Prostate gland (tissue), 2 donors: ENCODE results near the gene SHISAL1. TPM values are rescaled to one million over a fixed set of nuclear protein-coding genes. Genes with fewer than 3 reads are reported as not detected.

Source experiments
- DNase-seq: peaks from one replicate; pipeline ENCODE4 v3.0.0-alpha.2; 2019; ENCODE audit warnings: low spot score
- H3K27ac ChIP-seq, 2 donors: fragments of 200-600 bp; sonication (generic); 2 replicates each; pipeline ENCODE4 v1.5.1; 2017 to 2019
- H3K27me3 ChIP-seq: fragments of 200-600 bp; sonication (generic); replicated peaks from 2 replicates; pipeline ENCODE4 v1.5.1; 2019; ENCODE audit not compliant: insufficient read depth
- H3K36me3 ChIP-seq, 2 donors: fragments of 200-600 bp; sonication (generic); 1 replicate in 1 of 2; 2 replicates in 1 of 2; pipeline versions ENCODE4 v1.5.1 to v1.8.1; 2017 to 2019
- H3K4me1 ChIP-seq: fragments of 200-600 bp; sonication (generic); replicated peaks from 2 replicates; pipeline ENCODE4 v1.5.1; 2019
- H3K4me3 ChIP-seq, 2 donors: fragments of 200-600 bp; sonication (generic); 2 replicates each; pipeline ENCODE4 v1.5.1; 2017 to 2019
- H3K9me3 ChIP-seq: fragments of 200-600 bp; sonication (generic); 2 replicates; pipeline ENCODE4 v1.5.1; 2017
- POLR2A ChIP-seq: fragments of 450-650 bp; IDR thresholded peaks from one replicate; pipeline ENCODE4 v1.6.1; 2016; ENCODE audit warnings: antibody characterized with exemption, mild to moderate bottlenecking
- POLR2AphosphoS5 ChIP-seq: sonication (generic); formaldehyde crosslinking; IDR thresholded peaks from one replicate; pipeline ENCODE4 v1.6.1; 2017; ENCODE audit warnings: antibody characterized with exemption
- WGBS: methylation state at CpG from one replicate; pipeline ENCODE4 v1.1.5; 2018; 5-methylcytosine and 5-hydroxymethylcytosine counted together
- intact Hi-C: fragments of 100-400 bp; cut with DNase I; formaldehyde crosslinking; loops from one replicate; pipeline ENCODE4 v1.14.2; 2022
- total RNA-seq, 2 donors: library from RNA; depleted of rRNA; stranded (reverse); fragments of >200 nt; gene quantifications; one replicate each; pipeline ENCODE4 v1.1.0, GENCODE V29; 2016
- TF ChIP-seq, protein P1 (sequence below), 4 experiments: fragments of 200-600 bp in 2 of 4; fragments of 450-650 bp in 2 of 4; sonication (generic) in 2 of 4; IDR thresholded peaks; 1 replicate in 3 of 4; 2 replicates in 1 of 4; pipeline ENCODE4 v1.5.1; 2016 to 2019; ENCODE audit warnings: antibody characterized with exemption in 4 of 4, mild to moderate bottlenecking in 2 of 4, moderate library complexity in 2 of 4

The SHISAL1 gene
- total RNA-seq, 2 donors from 2014 or later, result 1.8 to 7.8 TPM

DNA sequence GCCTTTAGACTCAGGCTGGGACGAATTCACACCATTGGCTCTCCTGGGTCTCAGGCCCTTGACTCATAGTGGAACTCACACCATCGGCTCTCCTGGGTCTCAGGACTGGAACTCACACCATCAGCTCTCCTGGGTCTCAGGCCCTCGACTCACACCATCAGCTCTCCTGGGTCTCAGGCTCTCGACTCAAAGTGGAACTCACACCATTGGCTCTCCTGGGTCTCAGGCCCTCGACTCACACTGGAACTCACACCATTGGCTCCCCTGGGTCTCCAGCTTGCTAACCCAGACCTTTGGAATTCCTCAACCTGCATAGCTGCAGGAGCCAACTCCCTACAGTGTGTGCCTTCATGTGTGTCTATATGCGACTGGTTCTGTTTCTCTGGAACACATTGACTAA is 56.7 kb downstream of the SHISAL1 start:
- no peak overlapping the region for H3K27ac ChIP-seq
- H3K4me1 ChIP-seq, result no peaks in the 10 kb centered on the region
- DNase-seq, result no peak
- WGBS, result 82% methylated on average over 6 of the region's 6 CpGs
- no peaks in the 10 kb centered on the region for H3K36me3 ChIP-seq
- intact Hi-C loops, result no loop called here
- TF ChIP-seq, protein P1, sequence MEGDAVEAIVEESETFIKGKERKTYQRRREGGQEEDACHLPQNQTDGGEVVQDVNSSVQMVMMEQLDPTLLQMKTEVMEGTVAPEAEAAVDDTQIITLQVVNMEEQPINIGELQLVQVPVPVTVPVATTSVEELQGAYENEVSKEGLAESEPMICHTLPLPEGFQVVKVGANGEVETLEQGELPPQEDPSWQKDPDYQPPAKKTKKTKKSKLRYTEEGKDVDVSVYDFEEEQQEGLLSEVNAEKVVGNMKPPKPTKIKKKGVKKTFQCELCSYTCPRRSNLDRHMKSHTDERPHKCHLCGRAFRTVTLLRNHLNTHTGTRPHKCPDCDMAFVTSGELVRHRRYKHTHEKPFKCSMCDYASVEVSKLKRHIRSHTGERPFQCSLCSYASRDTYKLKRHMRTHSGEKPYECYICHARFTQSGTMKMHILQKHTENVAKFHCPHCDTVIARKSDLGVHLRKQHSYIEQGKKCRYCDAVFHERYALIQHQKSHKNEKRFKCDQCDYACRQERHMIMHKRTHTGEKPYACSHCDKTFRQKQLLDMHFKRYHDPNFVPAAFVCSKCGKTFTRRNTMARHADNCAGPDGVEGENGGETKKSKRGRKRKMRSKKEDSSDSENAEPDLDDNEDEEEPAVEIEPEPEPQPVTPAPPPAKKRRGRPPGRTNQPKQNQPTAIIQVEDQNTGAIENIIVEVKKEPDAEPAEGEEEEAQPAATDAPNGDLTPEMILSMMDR (IDR thresholded peaks at IDR 0.05), result no peak
- TF ChIP-seq POLR2A, result no peak
- no peak for TF ChIP-seq POLR2AphosphoS5
- H3K27me3 ChIP-seq, result no peaks in the 10 kb centered on the region
- no peak overlapping the region for H3K4me3 ChIP-seq
- H3K9me3 ChIP-seq, result no peaks in the 10 kb centered on the region

GRCh38 chr22:44254811-44255210 is 57.9 kb downstream of the SHISAL1 start:
- intact Hi-C loops, result no loop called here
- no peak for DNase-seq
- Histone ChIP-seq H3K27ac (no peak overlapping the region), H3K36me3 (no peaks in the 10 kb centered on the region), H3K4me3 (no peak overlapping the region), H3K27me3 (no peaks in the 10 kb centered on the region), H3K9me3 (no peaks in the 10 kb centered on the region), H3K4me1 (no peaks in the 10 kb centered on the region)
- WGBS, result 100% methylated on average over 2 of the region's 2 CpGs
- TF ChIP-seq, protein P1 (IDR thresholded peaks at IDR 0.05), result no peak
- no peak for TF ChIP-seq POLR2A
- no peak for TF ChIP-seq POLR2AphosphoS5

DNA sequence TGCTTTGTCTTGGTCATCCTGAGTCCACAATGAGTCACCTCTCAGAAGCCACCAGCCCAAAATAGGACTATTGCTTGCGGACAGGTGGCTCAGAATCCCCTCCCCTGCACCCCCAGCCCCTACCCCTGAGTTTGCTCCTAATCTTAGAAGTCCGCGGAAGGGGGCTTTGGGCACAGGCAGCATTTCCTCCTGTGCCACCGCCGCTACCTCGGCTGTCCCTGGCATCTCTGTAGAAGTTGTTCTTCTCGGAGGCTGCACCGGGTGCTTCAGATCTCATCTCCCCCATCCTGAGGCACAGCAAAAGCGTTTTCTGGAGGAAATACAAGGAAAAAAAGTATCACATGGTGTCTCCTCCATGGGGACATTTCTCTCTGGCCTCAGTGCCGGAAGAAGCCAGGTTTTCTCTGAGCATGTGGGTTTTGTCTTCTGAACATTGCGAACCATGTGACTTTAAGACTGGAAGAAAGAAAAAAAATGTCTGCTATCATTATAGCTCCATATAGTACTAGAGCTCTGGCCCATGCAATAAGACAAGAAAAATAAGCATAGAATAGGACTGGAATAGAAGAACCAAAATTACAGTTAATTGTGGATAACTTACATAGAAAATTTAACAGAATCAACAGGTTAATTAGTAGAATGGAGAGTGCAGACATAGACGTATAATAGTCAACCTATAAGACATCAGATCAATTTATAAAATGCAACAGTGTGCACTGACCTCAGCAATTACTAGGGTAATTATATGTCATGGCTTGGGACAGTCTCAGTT is 63.2 kb downstream of the SHISAL1 start:
- H3K4me1 ChIP-seq, result no peaks in the 10 kb centered on the region
- no peaks in the 10 kb centered on the region for H3K36me3 ChIP-seq
- 95% methylated on average over 12 of the region's 12 CpGs for WGBS
- no peak overlapping the region for H3K4me3 ChIP-seq
- H3K27ac ChIP-seq, result no peak overlapping the region
- no peak for DNase-seq
- intact Hi-C loops, result no loop called here
- no peaks in the 10 kb centered on the region for H3K9me3 ChIP-seq
- TF ChIP-seq POLR2AphosphoS5 (no peak), POLR2A (no peak)
- TF ChIP-seq, protein P1 (IDR thresholded peaks at IDR 0.05), result no peak
- no peaks in the 10 kb centered on the region for H3K27me3 ChIP-seq

GRCh38 chr22:44248926-44249325 is 63.8 kb downstream of the SHISAL1 start:
- no peaks in the 10 kb centered on the region for H3K36me3 ChIP-seq
- intact Hi-C loops, result no loop called here
- no peak overlapping the region for H3K27ac ChIP-seq
- no peaks in the 10 kb centered on the region for H3K4me1 ChIP-seq
- H3K27me3 ChIP-seq, result no peaks in the 10 kb centered on the region
- no peak for TF ChIP-seq POLR2AphosphoS5
- TF ChIP-seq, protein P1 (IDR thresholded peaks at IDR 0.05), result no peak
- H3K9me3 ChIP-seq, result no peaks in the 10 kb centered on the region
- no peak for DNase-seq
- WGBS, result 96% methylated on average over 10 of the region's 10 CpGs
- H3K4me3 ChIP-seq, result no peak overlapping the region
